GM19023 (cell line): ENCODE measurements around the gene ST3GAL2.
A peak's percentile ranks its signal among the peaks of the same experiment; 100 is the strongest.

ENCODE experiments used
- ATAC-seq: cut with Tn5 transposase; IDR thresholded peaks from one replicate; pipeline ENCODE4 v1.9.1; 2021; ENCODE audit warnings: mild to moderate bottlenecking, moderate library complexity; ENCODE audit not compliant: unreplicated experiment

The ST3GAL2 gene

GRCh38 chr16:70438969-70439862, at the start of gene ST3GAL2:
Gene ST3GAL2, minus strand, starts transcription at chr16:70439100. Its CDS starts 40,570 bp downstream, at chr16:70398530.
- ATAC-seq = peak; percentile 86

GRCh38 chr16:70484867-70485266, 46.0 kb upstream of the ST3GAL2 start:
- ATAC-seq = no peak

- ATAC-seq = peak; percentile 55
These were observed 44.5 kb upstream of the ST3GAL2 start for GRCh38 chr16:70483426-70483825.

GRCh38 chr16:70482624-70483023, 43.7 kb upstream of the ST3GAL2 start:
- ATAC-seq = no peak

- no peak for ATAC-seq
These were observed 43.1 kb upstream of the ST3GAL2 start for GRCh38 chr16:70481929-70482536.

GRCh38 chr16:70480127-70481105, 41.5 kb upstream of the ST3GAL2 start:
- no peak for ATAC-seq

- no peak for ATAC-seq
These were observed 40.0 kb upstream of the ST3GAL2 start for GRCh38 chr16:70478912-70479341.

GRCh38 chr16:70478169-70478568, 39.3 kb upstream of the ST3GAL2 start:
- no peak for ATAC-seq

- peak; percentile 90 for ATAC-seq
These were observed 37.5 kb upstream of the ST3GAL2 start for GRCh38 chr16:70476272-70477020.

- no peak for ATAC-seq
These were observed 36.4 kb upstream of the ST3GAL2 start for GRCh38 chr16:70475054-70475871.

GRCh38 chr16:70474320-70475053, 35.6 kb upstream of the ST3GAL2 start:
- ATAC-seq = no peak

GRCh38 chr16:70473446-70474319, 34.8 kb upstream of the ST3GAL2 start:
- no peak for ATAC-seq

- ATAC-seq = no peak
These were observed 34.0 kb upstream of the ST3GAL2 start for GRCh38 chr16:70472786-70473433.

GRCh38 chr16:70470927-70471341, 32.0 kb upstream of the ST3GAL2 start:
- ATAC-seq = no peak

GRCh38 chr16:70470141-70470926, 31.4 kb upstream of the ST3GAL2 start:
- ATAC-seq = no peak

GRCh38 chr16:70468776-70469525, 30.1 kb upstream of the ST3GAL2 start:
- no peak for ATAC-seq
